Glutamatergic neuron (in vitro differentiated cells): ENCODE measurements around the gene PTK6. TPM values are rescaled to one million over a fixed set of nuclear protein-coding genes. Genes with fewer than 3 reads are reported as not detected.

Source experiments
- DNase-seq: peaks from one replicate; pipeline ENCODE4 v3.0.0; 2022
- H3K27ac Mint-ChIP-seq: one replicate; pipeline ENCODE4 v1.8.0; 2020; ENCODE audit warnings: mild to moderate bottlenecking, mixed read lengths, inconsistent platforms; ENCODE audit not compliant: unreplicated experiment
- H3K27me3 Mint-ChIP-seq: one replicate; pipeline ENCODE4 v1.8.0; 2020; ENCODE audit warnings: mild to moderate bottlenecking, moderate library complexity, mixed read lengths, inconsistent platforms; ENCODE audit not compliant: unreplicated experiment
- H3K36me3 Mint-ChIP-seq: one replicate; pipeline ENCODE4 v1.8.0; 2020; ENCODE audit warnings: mild to moderate bottlenecking, mixed read lengths, inconsistent platforms; ENCODE audit not compliant: unreplicated experiment
- H3K4me1 Mint-ChIP-seq: one replicate; pipeline ENCODE4 v1.8.0; 2020; ENCODE audit warnings: mild to moderate bottlenecking, low read depth, mixed read lengths, inconsistent platforms; ENCODE audit not compliant: unreplicated experiment
- H3K4me3 Mint-ChIP-seq: one replicate; pipeline ENCODE4 v1.8.0; 2020; ENCODE audit warnings: mild to moderate bottlenecking, mixed read lengths, inconsistent platforms; ENCODE audit not compliant: unreplicated experiment
- H3K9me3 Mint-ChIP-seq: one replicate; pipeline ENCODE4 v1.8.0; 2020; ENCODE audit warnings: mild to moderate bottlenecking, moderate library complexity, mixed read lengths, inconsistent platforms; ENCODE audit not compliant: unreplicated experiment
- total RNA-seq: library from RNA; stranded (reverse); fragmentation: NEBNext Ultra II Directional; extraction: Animal tissue kit (Norgen Biotek cat#: 25700); gene quantifications from one replicate; pipeline ENCODE4 v1.2.1, GENCODE V29; 2021; ENCODE audit not compliant: unreplicated experiment
- TF ChIP-seq, protein P1 (sequence below): fragments of 200-600 bp; sonication (generic); IDR thresholded peaks from one replicate; pipeline ENCODE4 v1.5.0; 2021; ENCODE audit not compliant: partially characterized antibody, unreplicated experiment

The PTK6 gene
- total RNA-seq, 1 donor from 2014 or later, result 0.17 TPM

- TF ChIP-seq, protein P1, sequence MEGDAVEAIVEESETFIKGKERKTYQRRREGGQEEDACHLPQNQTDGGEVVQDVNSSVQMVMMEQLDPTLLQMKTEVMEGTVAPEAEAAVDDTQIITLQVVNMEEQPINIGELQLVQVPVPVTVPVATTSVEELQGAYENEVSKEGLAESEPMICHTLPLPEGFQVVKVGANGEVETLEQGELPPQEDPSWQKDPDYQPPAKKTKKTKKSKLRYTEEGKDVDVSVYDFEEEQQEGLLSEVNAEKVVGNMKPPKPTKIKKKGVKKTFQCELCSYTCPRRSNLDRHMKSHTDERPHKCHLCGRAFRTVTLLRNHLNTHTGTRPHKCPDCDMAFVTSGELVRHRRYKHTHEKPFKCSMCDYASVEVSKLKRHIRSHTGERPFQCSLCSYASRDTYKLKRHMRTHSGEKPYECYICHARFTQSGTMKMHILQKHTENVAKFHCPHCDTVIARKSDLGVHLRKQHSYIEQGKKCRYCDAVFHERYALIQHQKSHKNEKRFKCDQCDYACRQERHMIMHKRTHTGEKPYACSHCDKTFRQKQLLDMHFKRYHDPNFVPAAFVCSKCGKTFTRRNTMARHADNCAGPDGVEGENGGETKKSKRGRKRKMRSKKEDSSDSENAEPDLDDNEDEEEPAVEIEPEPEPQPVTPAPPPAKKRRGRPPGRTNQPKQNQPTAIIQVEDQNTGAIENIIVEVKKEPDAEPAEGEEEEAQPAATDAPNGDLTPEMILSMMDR, result no peak
- Mint-ChIP-seq H3K9me3 (peaks cover 14% of the 10 kb centered on the region), H3K27ac (peak overlapping the region; percentile 84), H3K27me3 (peaks cover 15% of the 10 kb centered on the region), H3K4me1 (peaks cover 5% of the 10 kb centered on the region), H3K36me3 (peaks cover 3% of the 10 kb centered on the region), H3K4me3 (peak overlapping the region; percentile 91)
- peak; percentile 45 for DNase-seq
Measured at GRCh38 chr20:63521602-63522001, 15.6 kb downstream of the PTK6 start.

- peaks cover 14% of the 10 kb centered on the region for H3K9me3 Mint-ChIP-seq
- peaks cover 5% of the 10 kb centered on the region for H3K4me1 Mint-ChIP-seq
- peaks cover 3% of the 10 kb centered on the region for H3K36me3 Mint-ChIP-seq
- peak; percentile 82 for DNase-seq
- TF ChIP-seq, protein P1, result no peak
- H3K4me3 Mint-ChIP-seq, result peak overlapping the region; percentile 91
- peaks cover 15% of the 10 kb centered on the region for H3K27me3 Mint-ChIP-seq
- H3K27ac Mint-ChIP-seq, result peak overlapping the region; percentile 84
Measured at GRCh38 chr20:63520934-63521601, 16.1 kb downstream of the PTK6 start.

GRCh38 chr20:63520504-63520933 is 16.7 kb downstream of the PTK6 start, which contains the start of gene PPDPF:
TSS of gene PPDPF (plus strand) at chr20:63520765. CDS start at chr20:63521309, 544 bp downstream.
- H3K4me3 Mint-ChIP-seq, result peak within 1 kb of the TSS; percentile 91

GRCh38 chr20:63519668-63520503 is 17.3 kb downstream of the PTK6 start:
- H3K4me1 Mint-ChIP-seq, result peaks cover 5% of the 10 kb centered on the region
- peak overlapping the region; percentile 66 for H3K27ac Mint-ChIP-seq
- H3K4me3 Mint-ChIP-seq, result peak overlapping the region; percentile 87
- peaks cover 15% of the 10 kb centered on the region for H3K27me3 Mint-ChIP-seq
- H3K9me3 Mint-ChIP-seq, result peaks cover 12% of the 10 kb centered on the region
- TF ChIP-seq, protein P1, result peak; percentile 25
- H3K36me3 Mint-ChIP-seq, result peaks cover 3% of the 10 kb centered on the region
- peak; percentile 76 for DNase-seq

More at GRCh38 chr20:63520504-63520933, 16.7 kb downstream of the PTK6 start, which contains the start of gene PPDPF:
- peaks cover 14% of the 10 kb centered on the region for H3K9me3 Mint-ChIP-seq
- peak; percentile 88 for DNase-seq
- peak within 1 kb of the TSS; percentile 84 for H3K27ac Mint-ChIP-seq
- H3K27me3 Mint-ChIP-seq, result peaks cover 15% of the 10 kb centered on the region
- H3K36me3 Mint-ChIP-seq, result peaks cover 3% of the 10 kb centered on the region
- TF ChIP-seq, protein P1, result no peak
- H3K4me1 Mint-ChIP-seq, result peaks cover 5% of the 10 kb centered on the region
